T follicular helper cell (primary cell): Measurements from ENCODE around the gene NCOA4.
A peak's percentile ranks its signal among the peaks of the same experiment; 100 is the strongest.
"Not testable (repeated sequence)": the region's sequence is repeated elsewhere in the genome, so short reads cannot be mapped to it uniquely, and the experiment has no call there.

Source experiments
- DNase-seq: peaks from one replicate; pipeline ENCODE4 v3.0.0-alpha.2; 2020; ENCODE audit warnings: low read depth

The NCOA4 gene

GRCh38 chr10:46052057-46052790 is 21.8 kb upstream of the NCOA4 start:
- no peak for DNase-seq

DNA sequence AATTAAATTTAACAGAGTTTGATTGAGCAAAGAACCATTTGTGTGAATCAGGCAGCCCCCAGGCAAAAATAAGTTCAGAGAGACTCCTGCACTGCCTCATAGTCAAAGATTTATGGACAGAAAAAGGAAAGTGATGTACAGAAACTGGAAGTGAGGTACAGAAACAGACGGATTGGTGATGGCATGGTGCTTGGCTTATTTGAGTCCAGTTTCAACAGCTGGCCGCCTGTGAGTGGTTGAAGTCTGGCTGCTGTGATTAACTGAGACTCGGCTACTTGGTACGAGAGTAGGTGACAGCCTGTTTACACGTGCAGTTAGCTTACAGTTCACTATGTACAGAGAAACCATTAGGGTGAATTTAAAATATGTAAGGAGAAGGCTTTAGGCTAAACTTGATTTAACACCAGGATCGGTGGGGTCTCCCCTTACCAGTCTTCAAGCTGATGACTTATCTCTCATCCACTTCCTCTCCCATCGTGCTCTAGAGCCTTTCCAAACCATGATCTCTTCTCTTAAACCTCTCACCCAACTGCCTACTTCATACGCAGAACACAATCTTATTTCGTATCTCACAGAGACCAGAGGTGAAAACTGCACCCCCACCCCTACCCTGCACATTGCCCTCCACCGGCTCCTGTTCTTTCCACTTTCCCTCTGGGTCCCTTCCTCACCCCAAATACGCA is 20.7 kb upstream of the NCOA4 start:
- no peak for DNase-seq

DNA sequence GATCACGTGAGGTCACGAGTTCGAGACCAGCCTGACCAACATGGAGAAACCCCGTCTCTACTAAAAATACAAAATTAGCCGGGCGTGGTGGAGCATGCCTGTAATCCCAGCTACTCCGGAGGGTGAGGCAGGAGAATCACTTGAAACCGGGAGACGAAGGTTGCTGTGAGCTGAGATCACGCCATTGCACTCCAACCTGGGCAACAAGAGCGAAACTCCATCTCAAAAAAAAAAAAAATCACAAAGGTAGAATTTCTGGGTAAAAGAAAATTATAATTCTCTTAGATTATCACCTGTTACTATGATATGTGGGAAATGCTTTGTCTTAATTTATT is 19.0 kb upstream of the NCOA4 start:
- DNase-seq = not testable (repeated sequence)

GRCh38 chr10:46048152-46048551 is 17.7 kb upstream of the NCOA4 start:
- no peak for DNase-seq

DNA sequence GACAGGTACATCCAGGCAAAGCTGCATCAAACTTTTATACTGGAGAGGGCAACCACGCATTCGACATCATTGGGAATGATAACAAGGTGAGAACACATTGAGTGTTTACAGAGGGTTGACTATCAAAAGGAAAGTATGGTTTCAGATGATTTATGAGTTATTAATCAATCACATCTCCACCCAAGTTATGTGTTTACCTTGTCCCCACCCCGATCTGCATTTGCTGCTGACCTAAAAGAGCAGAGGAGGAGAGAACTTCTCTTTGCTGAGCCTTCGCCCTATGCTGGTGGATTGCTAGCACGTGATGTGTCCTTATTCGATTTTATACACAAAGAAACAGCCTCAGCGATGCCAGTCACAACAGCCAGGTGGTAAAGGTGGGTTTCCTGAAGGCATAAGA is 15.8 kb upstream of the NCOA4 start, which contains the start of gene MSMB:
Gene MSMB, minus strand, starts transcription at position 9 of the 400 bp plus-strand sequence. CDS start 32 bp downstream, outside the sequence.
- DNase-seq = no peak

GRCh38 chr10:46042527-46042926 is 12.1 kb upstream of the NCOA4 start:
- no peak for DNase-seq

- DNase-seq = no peak
Observed at GRCh38 chr10:46040004-46040403, 9.6 kb upstream of the NCOA4 start.

GRCh38 chr10:46037107-46037825 is 6.8 kb upstream of the NCOA4 start:
- no peak for DNase-seq

GRCh38 chr10:46035923-46036849 is 5.8 kb upstream of the NCOA4 start:
- DNase-seq = no peak

GRCh38 chr10:46033602-46034011 is 3.2 kb upstream of the NCOA4 start:
- DNase-seq = no peak

DNA sequence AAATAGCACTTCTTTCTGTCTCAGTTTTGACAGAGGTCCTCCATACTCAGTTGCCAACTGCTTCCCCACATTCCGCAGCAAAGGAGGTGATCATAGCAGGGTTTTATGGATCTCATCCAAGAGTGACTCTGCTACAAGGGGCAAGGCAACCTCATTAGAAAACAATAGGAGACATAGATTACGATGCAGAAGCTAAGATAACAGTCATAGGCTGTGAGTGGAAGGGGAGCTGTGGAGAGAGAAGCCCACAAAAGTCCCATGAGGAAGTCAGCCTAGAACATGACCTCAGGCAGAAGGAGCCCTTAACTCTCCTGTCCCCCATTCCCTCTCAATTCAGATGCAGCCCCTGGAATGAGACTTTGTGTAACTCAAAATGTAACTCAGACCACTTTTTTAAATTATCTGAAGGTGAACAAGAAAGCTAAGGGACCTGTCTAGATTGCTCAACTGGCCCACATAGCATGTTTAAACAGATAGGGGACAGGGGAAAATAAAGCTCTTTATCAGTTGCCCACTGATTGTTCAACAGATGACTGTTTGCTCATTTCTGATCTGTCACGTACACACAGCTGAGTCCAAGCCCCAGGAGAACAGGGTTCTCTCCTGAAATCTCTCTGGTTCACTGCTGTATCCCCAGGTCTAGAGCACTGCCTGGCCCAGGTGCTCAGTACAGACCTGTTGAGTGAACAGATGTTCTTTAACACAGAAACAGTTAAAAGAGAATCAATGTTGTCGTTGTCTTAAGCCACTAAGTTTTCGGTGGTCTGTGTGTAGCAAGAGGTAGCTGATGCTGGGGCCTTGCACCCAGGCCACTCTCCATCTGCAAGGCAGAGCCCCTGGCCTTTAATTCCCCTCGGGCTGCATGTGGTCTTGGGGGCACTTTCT is 1.5 kb upstream of the NCOA4 start:
- no peak for DNase-seq

GRCh38 chr10:46029461-46030030 is 877 bp downstream of the NCOA4 start:
- DNase-seq = no peak

DNA sequence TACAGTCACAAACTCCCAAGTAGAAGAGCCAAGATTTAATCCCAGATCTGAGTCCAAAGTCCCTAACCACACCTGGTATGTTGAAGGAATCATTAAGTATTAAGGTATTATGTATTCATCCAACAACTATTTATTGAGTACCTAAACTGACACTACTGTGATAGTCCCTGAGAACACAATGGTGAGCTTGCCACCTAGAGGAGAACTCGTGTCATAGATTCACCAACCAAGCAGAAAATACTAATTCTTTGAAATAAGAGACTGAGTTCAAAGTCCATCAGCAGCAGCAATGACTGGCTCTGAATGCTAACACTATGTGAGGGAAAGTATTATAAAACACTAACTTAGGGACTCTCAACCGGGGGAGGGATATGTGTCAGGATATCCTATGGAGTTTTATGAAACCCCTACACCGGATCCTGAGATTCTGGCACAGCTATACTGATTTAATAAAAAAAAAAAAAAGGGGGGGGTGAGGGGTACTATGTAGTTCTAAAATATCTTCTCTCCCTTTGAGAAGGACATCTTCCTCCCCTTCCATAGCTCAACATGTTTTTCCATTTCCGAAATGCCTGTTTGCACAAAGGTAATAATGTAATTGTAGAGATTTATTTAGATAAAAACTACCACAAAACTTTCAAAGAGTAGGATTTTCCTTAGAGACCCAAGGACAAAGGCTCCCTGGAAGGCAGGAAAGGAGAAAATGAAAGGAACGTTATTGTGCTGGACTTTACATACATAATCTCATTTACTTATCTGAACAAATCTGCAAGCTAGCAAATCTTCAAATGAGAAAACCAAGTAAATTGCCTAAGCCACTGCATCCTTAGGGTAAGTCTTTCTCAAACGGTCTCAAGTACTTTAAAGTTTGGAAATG is 1.6 kb downstream of the NCOA4 start:
- peak; percentile 12 for DNase-seq

GRCh38 chr10:46026106-46026505 is 4.3 kb downstream of the NCOA4 start:
- DNase-seq = no peak

- no peak for DNase-seq
Observed at GRCh38 chr10:46025406-46025805, 5.0 kb downstream of the NCOA4 start.

DNA sequence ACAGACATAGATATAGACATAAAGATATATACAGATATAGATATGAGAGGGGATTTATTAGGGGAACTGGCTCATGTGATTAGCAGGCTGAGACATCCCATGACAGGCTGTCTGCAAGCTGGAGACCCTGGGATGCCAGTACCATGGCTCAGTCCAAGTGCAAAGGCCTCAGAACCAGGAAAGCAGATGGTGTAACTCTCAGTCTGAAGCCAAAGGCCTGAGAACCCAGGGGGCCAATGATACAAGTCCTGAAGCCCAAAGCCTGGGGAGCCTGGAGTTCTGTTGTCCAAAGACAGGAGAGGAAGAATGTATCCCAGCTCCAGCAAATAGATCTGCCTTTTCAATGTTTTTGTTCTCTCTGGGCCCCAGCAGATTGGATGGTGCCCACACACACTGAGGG is 5.5 kb downstream of the NCOA4 start:
- DNase-seq = no peak

DNA sequence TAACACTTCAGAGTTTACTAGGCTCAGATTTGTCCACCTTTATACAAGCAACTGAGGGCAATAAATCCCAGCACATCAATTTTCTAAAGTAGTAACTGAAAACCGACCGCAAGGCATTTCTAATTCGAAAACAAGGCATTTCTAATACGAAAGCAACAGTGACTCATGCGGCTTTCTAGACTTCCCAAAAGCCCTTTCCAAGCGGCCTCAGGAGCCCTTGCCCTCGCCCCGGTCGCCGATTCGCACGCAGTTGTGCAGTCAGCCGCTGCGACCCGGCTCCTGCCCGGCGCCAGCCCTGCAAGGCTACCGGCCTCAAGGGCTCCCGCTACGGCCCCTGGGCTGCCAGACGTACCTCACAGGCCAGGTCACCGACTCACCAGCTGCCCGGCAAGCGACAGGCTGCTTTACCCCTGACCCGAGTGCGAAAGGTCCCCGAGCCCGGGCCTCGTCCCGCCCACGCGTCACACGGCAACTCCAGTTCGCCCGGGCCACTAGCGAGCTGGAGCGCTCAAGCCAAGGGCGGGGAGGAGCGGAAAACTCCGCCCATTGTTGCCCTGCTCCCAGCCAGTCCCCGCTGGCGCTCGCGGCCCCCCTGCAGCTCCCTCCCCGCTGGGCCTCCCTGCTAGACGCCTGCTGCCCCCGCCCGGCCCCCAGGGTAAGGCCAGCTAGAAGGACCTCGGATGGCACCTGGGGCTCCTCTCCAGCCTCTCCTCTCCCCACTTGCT is 7.3 kb downstream of the NCOA4 start:
- DNase-seq = peak; percentile 73

- DNase-seq = no peak
Observed at GRCh38 chr10:46020344-46020657, 10.1 kb downstream of the NCOA4 start.
